ENCODE measurements around the gene SUPT5H. TPM values are rescaled to one million over a fixed set of nuclear protein-coding genes. Genes with fewer than 3 reads are reported as not detected.
A peak's percentile ranks its signal among the peaks of the same experiment; 100 is the strongest.

The SUPT5H gene
- total RNA-seq, 1 donor from 2014 or later, result 139 TPM

GRCh38 chr19:39497701-39497995 is 52.3 kb downstream of the SUPT5H start:
- peaks cover 16% of the 10 kb centered on the region for H3K4me1 Mint-ChIP-seq (ENCODE audit: unreplicated experiment)
- peaks cover 15% of the 10 kb centered on the region for H3K36me3 Mint-ChIP-seq (ENCODE audit: low read depth, unreplicated experiment)
- DNase-seq (ENCODE audit: low spot score), result no peak
- no peak for TF ChIP-seq CTCF (IDR thresholded peaks at IDR 0.05; ENCODE audit: unreplicated experiment)
- H3K27ac Mint-ChIP-seq (ENCODE audit: unreplicated experiment), result no peak overlapping the region
- H3K9me3 Mint-ChIP-seq (ENCODE audit: unreplicated experiment), result peaks cover 4% of the 10 kb centered on the region
- H3K4me3 Mint-ChIP-seq (ENCODE audit: unreplicated experiment), result no peak overlapping the region
- H3K27me3 Mint-ChIP-seq (ENCODE audit: unreplicated experiment), result peaks cover 10% of the 10 kb centered on the region

GRCh38 chr19:39497996-39498797 is 52.8 kb downstream of the SUPT5H start:
- H3K36me3 Mint-ChIP-seq (ENCODE audit: low read depth, unreplicated experiment), result peaks cover 13% of the 10 kb centered on the region

GRCh38 chr19:39498798-39499642 is 53.6 kb downstream of the SUPT5H start, which contains the start of gene DLL3:
DLL3 (plus strand) TSS chr19:39498947; CDS start chr19:39498975, 28 bp downstream.
- H3K4me3 Mint-ChIP-seq (ENCODE audit: unreplicated experiment), result peak within 1 kb of the TSS; percentile 97
- peaks cover 21% of the 10 kb centered on the region for H3K36me3 Mint-ChIP-seq (ENCODE audit: low read depth, unreplicated experiment)
- H3K9me3 Mint-ChIP-seq (ENCODE audit: unreplicated experiment), result peaks cover 4% of the 10 kb centered on the region
- H3K27me3 Mint-ChIP-seq (ENCODE audit: unreplicated experiment), result peaks cover 10% of the 10 kb centered on the region
- TF ChIP-seq CTCF (IDR thresholded peaks at IDR 0.05; ENCODE audit: unreplicated experiment), result no peak
- H3K4me1 Mint-ChIP-seq (ENCODE audit: unreplicated experiment), result peaks cover 16% of the 10 kb centered on the region
- H3K27ac Mint-ChIP-seq (ENCODE audit: unreplicated experiment), result peak within 1 kb of the TSS; percentile 62
- peak; percentile 53 for DNase-seq (ENCODE audit: low spot score)

More at GRCh38 chr19:39497996-39498797, 52.8 kb downstream of the SUPT5H start:
- H3K27me3 Mint-ChIP-seq (ENCODE audit: unreplicated experiment), result peaks cover 10% of the 10 kb centered on the region
- peaks cover 16% of the 10 kb centered on the region for H3K4me1 Mint-ChIP-seq (ENCODE audit: unreplicated experiment)
- peak; percentile 81 for DNase-seq (ENCODE audit: low spot score)
- H3K9me3 Mint-ChIP-seq (ENCODE audit: unreplicated experiment), result peaks cover 4% of the 10 kb centered on the region
- peak overlapping the region; percentile 97 for H3K4me3 Mint-ChIP-seq (ENCODE audit: unreplicated experiment)
- no peak for TF ChIP-seq CTCF (IDR thresholded peaks at IDR 0.05; ENCODE audit: unreplicated experiment)
- peak overlapping the region; percentile 62 for H3K27ac Mint-ChIP-seq (ENCODE audit: unreplicated experiment)

GRCh38 chr19:39499932-39500331 is 54.5 kb downstream of the SUPT5H start:
- DNase-seq (ENCODE audit: low spot score), result no peak
- peaks cover 16% of the 10 kb centered on the region for H3K4me1 Mint-ChIP-seq (ENCODE audit: unreplicated experiment)
- peak overlapping the region; percentile 55 for H3K27ac Mint-ChIP-seq (ENCODE audit: unreplicated experiment)
- peaks cover 30% of the 10 kb centered on the region for H3K36me3 Mint-ChIP-seq (ENCODE audit: low read depth, unreplicated experiment)
- TF ChIP-seq CTCF (IDR thresholded peaks at IDR 0.05; ENCODE audit: unreplicated experiment), result no peak
- peaks cover 10% of the 10 kb centered on the region for H3K27me3 Mint-ChIP-seq (ENCODE audit: unreplicated experiment)
- peak overlapping the region; percentile 95 for H3K4me3 Mint-ChIP-seq (ENCODE audit: unreplicated experiment)
- H3K9me3 Mint-ChIP-seq (ENCODE audit: unreplicated experiment), result peaks cover 4% of the 10 kb centered on the region
